HepG2 (cell line): ENCODE data around the gene AP4E1. TPM values are rescaled to one million over a fixed set of nuclear protein-coding genes. Genes with fewer than 3 reads are reported as not detected.
A peak's percentile ranks its signal among the peaks of the same experiment; 100 is the strongest.

Source experiments
- ATAC-seq: fragments of 200-7000 bp; cut with Tn5 transposase; 3 replicates; pipeline ENCODE4 v1.9.1; 2020; ENCODE audit warnings: mild to moderate bottlenecking, moderate library complexity
- BruUV-seq: library from RNA; stranded (reverse); fragments of 400-500 nt; replicated peaks from 2 replicates; lab custom pipeline; 2021; lab: Mats Ljungman, UMichigan
- CTCF ChIA-PET: fragments of 300-600 bp; formaldehyde crosslinking; extraction: SDS; loops from one replicate; lab custom pipeline; 2021; ENCODE audit warnings: low total read pairs, inconsistent platforms, low intra/inter-chr PET ratio; lab: Yijun Ruan, JAX
- POLR2A ChIA-PET: fragments of 350-600 bp; sonication (Branson Sonifier 250); formaldehyde crosslinking; loops from one replicate; lab custom pipeline; 2020; ENCODE audit warnings: antibody characterized with exemption, inconsistent platforms; lab: Yijun Ruan, JAX
- DNase-seq: peaks from one replicate; pipeline ENCODE4 v3.0.0-alpha.2; 2015; ENCODE audit warnings: low spot score
- FAIRE-seq: peaks from 3 replicates; lab custom pipeline; 2011; peaks lifted over from hg19 to GRCh38; lab: Jason Lieb, UNC
- H2AFZ ChIP-seq: one replicate; pipeline ENCODE4 v1.6.1; 2011; ENCODE audit warnings: low read length, inconsistent platforms
- H3K27ac ChIP-seq: fragments of 300-600 bp; 3 replicates; pipeline ENCODE4 v1.8.0; 2011; ENCODE audit warnings: mixed run types, mild to moderate bottlenecking, mixed read lengths, low read length, inconsistent platforms; ENCODE audit not compliant: insufficient read depth; ENCODE audit errors: extremely low read length
- H3K27me3 ChIP-seq, 2 experiments: fragments of 200-600 bp in 1 of 2; 2 replicates in 1 of 2; 3 replicates in 1 of 2; pipeline versions ENCODE4 v1.6.0 to v1.8.0; 2011; ENCODE audit warnings: low read length in 2 of 2, mild to moderate bottlenecking in 2 of 2, moderate library complexity in 2 of 2, inconsistent platforms in 1 of 2; ENCODE audit not compliant: insufficient read depth in 2 of 2, control insufficient read depth in 1 of 2
- H3K36me3 ChIP-seq, 2 experiments: fragments of 200-600 bp in 1 of 2; replicated peaks in 1 of 2; 2 replicates in 1 of 2; 3 replicates in 1 of 2; pipeline versions ENCODE4 v1.5.1 to v1.8.0; 2011; ENCODE audit warnings: low read length in 2 of 2, inconsistent platforms in 1 of 2; ENCODE audit not compliant: insufficient read depth in 2 of 2, control insufficient read depth in 1 of 2
- H3K4me1 ChIP-seq: 2 replicates; pipeline ENCODE4 v1.5.1; 2012; ENCODE audit warnings: low read length, inconsistent platforms; ENCODE audit not compliant: insufficient read depth
- H3K4me2 ChIP-seq: 2 replicates; pipeline ENCODE4 v1.6.0; 2011; ENCODE audit warnings: low read depth, low read length, inconsistent platforms
- H3K4me3 ChIP-seq, 3 experiments: fragments of 200-600 bp in 1 of 3; sonication (generic), shearing (Covaris generic) in 1 of 3; replicated peaks in 1 of 3; 2 replicates each; pipeline ENCODE4 v1.5.1; 2011 to 2016; ENCODE audit warnings: low read length in 3 of 3, inconsistent platforms in 2 of 3, low read depth in 2 of 3, mild to moderate bottlenecking in 2 of 3, control low read depth in 1 of 3, mixed read lengths in 1 of 3; ENCODE audit not compliant: insufficient read depth in 1 of 3
- H3K79me2 ChIP-seq: one replicate; pipeline ENCODE4 v1.6.1; 2011; ENCODE audit warnings: low read length, inconsistent platforms; ENCODE audit not compliant: insufficient read depth
- H3K9ac ChIP-seq: 2 replicates; pipeline ENCODE4 v1.6.0; 2011; ENCODE audit warnings: mild to moderate bottlenecking, low read depth, low read length, inconsistent platforms; ENCODE audit not compliant: insufficient read depth
- H3K9me3 ChIP-seq: 2 replicates; pipeline ENCODE4 v1.5.1; 2012; ENCODE audit warnings: mild to moderate bottlenecking, low read length
- H4K20me1 ChIP-seq: 2 replicates; pipeline ENCODE4 v1.6.0; 2011; ENCODE audit warnings: inconsistent platforms, mild to moderate bottlenecking, low read length, moderate library complexity; ENCODE audit not compliant: insufficient read depth
- FOXO4 ChIP-seq: sonication (generic); formaldehyde crosslinking; conservative IDR thresholded peaks from 2 replicates; pipeline ENCODE4 v1.8.1; 2023; ENCODE audit warnings: missing genetic modification reagents
- GLI4 ChIP-seq: sonication (generic); formaldehyde crosslinking; IDR thresholded peaks from 2 replicates; pipeline ENCODE4 v1.5.1; 2020; ENCODE audit warnings: missing genetic modification reagents, mild to moderate bottlenecking, moderate library complexity, borderline replicate concordance
- HNRNPLL ChIP-seq: fragments of 200-400 bp; formaldehyde crosslinking; IDR thresholded peaks from 2 replicates; pipeline ENCODE4 v1.6.1; 2017; ENCODE audit warnings: mild to moderate bottlenecking, low read depth, low read length; ENCODE audit not compliant: poor library complexity, severe bottlenecking
- MXD4 ChIP-seq: IDR thresholded peaks from 2 replicates; pipeline ENCODE4 v1.6.1; 2016; ENCODE audit warnings: mild to moderate bottlenecking, missing biosample characterization, missing genetic modification reagents
- RBFOX2 ChIP-seq: fragments of 200-400 bp; formaldehyde crosslinking; IDR thresholded peaks from 2 replicates; pipeline ENCODE4 v1.6.1; 2017; ENCODE audit warnings: low read depth, mild to moderate bottlenecking, low read length
- RBM22 ChIP-seq: fragments of 200-400 bp; formaldehyde crosslinking; optimal IDR thresholded peaks from 2 replicates; pipeline ENCODE3; 2017; ENCODE audit warnings: mild to moderate bottlenecking, low read length, moderate library complexity
- RCOR2 ChIP-seq: IDR thresholded peaks from 2 replicates; pipeline ENCODE4 v1.6.1; 2016; ENCODE audit warnings: missing biosample characterization, missing genetic modification reagents
- ZNF136 ChIP-seq: sonication (generic); formaldehyde crosslinking; IDR thresholded peaks from 2 replicates; pipeline ENCODE4 v1.8.1; 2022; ENCODE audit warnings: low read depth, mild to moderate bottlenecking, moderate library complexity, missing genetic modification reagents
- ZNF556 ChIP-seq: sonication (generic); formaldehyde crosslinking; IDR thresholded peaks from 2 replicates; pipeline ENCODE4 v1.4.0; 2020; ENCODE audit warnings: mild to moderate bottlenecking, missing genetic modification reagents, borderline replicate concordance
- ZNF644 ChIP-seq: IDR thresholded peaks from 2 replicates; pipeline ENCODE4 v1.6.1; 2016; ENCODE audit warnings: low read depth
- ZSCAN22 ChIP-seq: sonication (generic); formaldehyde crosslinking; IDR thresholded peaks from 2 replicates; pipeline ENCODE4 v1.4.0; 2020; ENCODE audit warnings: mild to moderate bottlenecking, missing genetic modification reagents
- WGBS: methylation state at CpG from one replicate; pipeline ENCODE4 v1.1.6; 2017; ENCODE audit warnings: low lambda C conversion rate; 5-methylcytosine and 5-hydroxymethylcytosine counted together
- in situ Hi-C: cut with HindIII; loops from 2 replicates; pipeline ENCODE4 v1.10.0; 2017; ENCODE audit warnings: low pct_unique_long_range_greater_than_20kb; ENCODE audit not compliant: extremely low pct_ligation_motif_present
- intact Hi-C: fragments of 100-400 bp; cut with micrococcal nuclease; formaldehyde crosslinking; loops from one replicate; pipeline ENCODE4 v1.10.0; 2022; ENCODE audit not compliant: unreplicated experiment
- polyA plus RNA-seq, 8 experiments: library from polyadenylated mRNA; depleted of rRNA in 3 of 8; stranded (reverse) in 7 of 8; unstranded in 1 of 8; fragments of >200 nt; fragmentation: Illumina TruSeq in 4 of 8; extraction: Trizol in 4 of 8; gene quantifications; 2 replicates each; pipeline versions ENCODE4 v1.2.1 to v1.2.3, GENCODE V29; 2011 to 2016; ENCODE audit warnings: low read depth in 4 of 8, missing spikeins in 1 of 8, mixed read lengths in 1 of 8; ENCODE audit not compliant: insufficient read depth in 1 of 8
- total RNA-seq, 5 experiments: library from RNA; depleted of rRNA; stranded (reverse); fragments of >200 nt; fragmentation: Illumina TruSeq; extraction: Trizol; gene quantifications; 2 replicates each; pipeline ENCODE4 v1.2.3, GENCODE V29; 2016; ENCODE audit warnings: low read depth in 1 of 5
- TF ChIP-seq, protein P1 (sequence below): sonication (generic); formaldehyde crosslinking; IDR thresholded peaks from 2 replicates; pipeline ENCODE4 v1.8.1; 2023; ENCODE audit warnings: mild to moderate bottlenecking, missing genetic modification reagents

AP4E1 gene
- total and polyA plus RNA-seq, 2 of the 13 experiments (the other 11 are each of a cell fraction or from before 2014, with no cell fraction given), result 2.2 to 7.8 TPM

GRCh38 chr15:51038974-51039319 is 130.5 kb downstream of the AP4E1 start:
- Histone ChIP-seq H4K20me1 (no peaks in the 10 kb centered on the region), H3K9me3 (no peaks in the 10 kb centered on the region)
- no TSS peak for BruUV-seq
- TF ChIP-seq ZNF556 (CRISPR knock-in tag) (no peak), GLI4 (CRISPR knock-in tag) (no peak), RCOR2 (CRISPR knock-in tag) (no peak), FOXO4 (CRISPR knock-in tag) (no peak), ZSCAN22 (CRISPR knock-in tag) (no peak), RBFOX2 (no peak), RBM22 (no peak), ZNF136 (CRISPR knock-in tag) (no peak), HNRNPLL (no peak), ZNF644 (CRISPR knock-in tag) (no peak), MXD4 (CRISPR knock-in tag) (no peak)
- TF ChIP-seq, protein P1, sequence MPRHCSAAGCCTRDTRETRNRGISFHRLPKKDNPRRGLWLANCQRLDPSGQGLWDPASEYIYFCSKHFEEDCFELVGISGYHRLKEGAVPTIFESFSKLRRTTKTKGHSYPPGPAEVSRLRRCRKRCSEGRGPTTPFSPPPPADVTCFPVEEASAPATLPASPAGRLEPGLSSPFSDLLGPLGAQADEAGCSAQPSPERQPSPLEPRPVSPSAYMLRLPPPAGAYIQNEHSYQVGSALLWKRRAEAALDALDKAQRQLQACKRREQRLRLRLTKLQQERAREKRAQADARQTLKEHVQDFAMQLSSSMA (CRISPR knock-in tag), result no peak
- TF ChIP-seq, all 625 proteins: peak for 0
- CTCF ChIA-PET, result no interaction called here
- POLR2A ChIA-PET, result interaction anchor here (1.0 to 1.3 kb wide), 2 partner anchors 9 to 21 kb away, joined by 3 to 5 read pairs; no protein-coding TSS in a partner anchor
- no peak overlapping the region for H2AFZ ChIP-seq
- WGBS, result no CpG with 5 or more reads among the region's 2 CpGs
- H3K27me3 ChIP-seq, result no peaks in the 10 kb centered on the region; a peak in 1 of 5 replicates
- in situ Hi-C loops (no loop called here), intact Hi-C loops (no loop called here)
- FAIRE-seq (no peak), DNase-seq (no peak), ATAC-seq (peak; percentile 22)
- peaks cover 35% of the 10 kb centered on the region for H3K79me2 ChIP-seq
- H3K9ac ChIP-seq, result no peak overlapping the region
- H3K36me3 ChIP-seq, result no peaks in the 10 kb centered on the region
- peak overlapping the region; percentile 96 for H3K4me2 ChIP-seq
- H3K4me3 ChIP-seq, result peak overlapping the region in 1 of 3 experiments; percentile 33; a peak in 1 of 6 replicates
- H3K4me1 ChIP-seq, result peaks cover 32% of the 10 kb centered on the region
- H3K27ac ChIP-seq, result no peak overlapping the region
